ENCODE data around the gene SEMA4A. TPM values are rescaled to one million over a fixed set of nuclear protein-coding genes. Genes with fewer than 3 reads are reported as not detected.

Gene SEMA4A
- total RNA-seq, 2 experiments from 2014 or later, result 77.8 to 196 TPM

DNA sequence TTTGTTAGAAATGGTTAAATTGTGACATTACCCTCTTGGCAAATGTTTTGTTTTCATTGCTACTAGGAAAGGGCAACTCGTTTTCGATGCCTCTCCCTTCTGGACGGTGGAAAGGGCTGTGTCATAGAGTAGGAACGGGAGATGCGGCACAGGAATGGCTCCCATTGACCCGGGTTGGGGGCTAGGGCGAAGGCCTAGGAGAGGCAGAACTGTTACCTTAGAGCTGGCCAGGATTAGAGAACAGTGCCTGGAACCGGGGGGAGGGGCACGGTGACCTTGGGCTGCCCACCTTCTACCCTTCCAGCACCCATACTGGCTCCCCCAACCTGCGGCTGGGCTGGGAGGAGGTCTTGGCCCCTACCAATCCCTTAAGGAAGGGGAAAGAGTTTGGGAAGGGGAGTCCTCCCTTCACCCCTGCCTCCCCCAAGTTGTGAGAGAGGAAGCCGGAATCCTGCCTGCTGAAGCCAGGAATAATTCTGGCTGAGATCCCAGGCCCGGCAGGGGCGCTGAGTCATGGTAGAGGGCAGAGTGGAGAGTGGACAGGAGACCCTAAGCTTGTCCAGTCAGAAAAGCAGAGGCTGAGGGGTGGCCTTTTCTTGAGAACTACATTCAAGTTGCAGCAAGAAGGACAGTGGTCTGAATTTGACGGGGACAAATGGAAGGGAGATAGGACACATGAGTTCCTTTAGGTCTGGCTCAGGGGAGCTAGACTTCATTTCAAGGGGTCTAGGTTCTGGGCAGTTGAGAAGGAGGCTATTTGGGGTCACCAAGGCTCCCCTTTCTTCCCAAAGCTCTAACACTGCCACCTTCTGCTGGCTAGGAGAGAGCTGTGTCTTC is 30.6 kb upstream of the SEMA4A start:
- Histone ChIP-seq H2AFZ (ENCODE audit: low read length) (no peak overlapping the region), H3K4me1 (ENCODE audit: insufficient read depth, low read length, poor library complexity, severe bottlenecking) (peaks cover 21% of the 10 kb centered on the region), H3K9me2 (ENCODE audit: insufficient read depth, low read length) (no peaks in the 10 kb centered on the region), H3K79me2 (ENCODE audit: insufficient read depth, low read depth, low read length) (no peaks in the 10 kb centered on the region), H3K27ac (ENCODE audit: low read depth, low read length, poor library complexity, severe bottlenecking) (no peak overlapping the region), H3K36me3 (ENCODE audit: insufficient read depth, low read length) (no peaks in the 10 kb centered on the region), H4K20me1 (ENCODE audit: insufficient read depth, low read length) (no peaks in the 10 kb centered on the region), H3K4me3 (ENCODE audit: low read depth, low read length, poor library complexity, severe bottlenecking) (no peak overlapping the region), H3K9me3 (ENCODE audit: low read length) (no peaks in the 10 kb centered on the region), H3K4me2 (ENCODE audit: low read length) (no peak overlapping the region)
- no TSS peak for BruUV-seq (replicated peaks)
- ChIA-PET CTCF (ENCODE audit: unreplicated experiment) (interaction anchor here (0.5 kb wide), 1 partner anchor 35 kb away, joined by 3 read pairs; no protein-coding TSS in a partner anchor), POLR2A (interaction anchor here (1.1 to 1.5 kb wide), 2 partner anchors 16 to 25 kb away, joined by 4 to 5 read pairs; no protein-coding TSS in a partner anchor)
- TF ChIP-seq, protein P1, sequence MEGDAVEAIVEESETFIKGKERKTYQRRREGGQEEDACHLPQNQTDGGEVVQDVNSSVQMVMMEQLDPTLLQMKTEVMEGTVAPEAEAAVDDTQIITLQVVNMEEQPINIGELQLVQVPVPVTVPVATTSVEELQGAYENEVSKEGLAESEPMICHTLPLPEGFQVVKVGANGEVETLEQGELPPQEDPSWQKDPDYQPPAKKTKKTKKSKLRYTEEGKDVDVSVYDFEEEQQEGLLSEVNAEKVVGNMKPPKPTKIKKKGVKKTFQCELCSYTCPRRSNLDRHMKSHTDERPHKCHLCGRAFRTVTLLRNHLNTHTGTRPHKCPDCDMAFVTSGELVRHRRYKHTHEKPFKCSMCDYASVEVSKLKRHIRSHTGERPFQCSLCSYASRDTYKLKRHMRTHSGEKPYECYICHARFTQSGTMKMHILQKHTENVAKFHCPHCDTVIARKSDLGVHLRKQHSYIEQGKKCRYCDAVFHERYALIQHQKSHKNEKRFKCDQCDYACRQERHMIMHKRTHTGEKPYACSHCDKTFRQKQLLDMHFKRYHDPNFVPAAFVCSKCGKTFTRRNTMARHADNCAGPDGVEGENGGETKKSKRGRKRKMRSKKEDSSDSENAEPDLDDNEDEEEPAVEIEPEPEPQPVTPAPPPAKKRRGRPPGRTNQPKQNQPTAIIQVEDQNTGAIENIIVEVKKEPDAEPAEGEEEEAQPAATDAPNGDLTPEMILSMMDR (conservative IDR thresholded peaks at IDR 0.05; ENCODE audit: low read length), result no peak
- no peak for TF ChIP-seq EZH2phosphoT487 (IDR thresholded peaks at IDR 0.05; ENCODE audit: borderline replicate concordance, low read depth, low read length)
- DNase-seq (ENCODE audit: low spot score), result no peak
- intact Hi-C loops (cut with micrococcal nuclease; ENCODE audit: unreplicated experiment), result loop anchor here (10.0 kb wide), 1 partner anchor 322 kb away; no protein-coding TSS in a partner anchor

DNA sequence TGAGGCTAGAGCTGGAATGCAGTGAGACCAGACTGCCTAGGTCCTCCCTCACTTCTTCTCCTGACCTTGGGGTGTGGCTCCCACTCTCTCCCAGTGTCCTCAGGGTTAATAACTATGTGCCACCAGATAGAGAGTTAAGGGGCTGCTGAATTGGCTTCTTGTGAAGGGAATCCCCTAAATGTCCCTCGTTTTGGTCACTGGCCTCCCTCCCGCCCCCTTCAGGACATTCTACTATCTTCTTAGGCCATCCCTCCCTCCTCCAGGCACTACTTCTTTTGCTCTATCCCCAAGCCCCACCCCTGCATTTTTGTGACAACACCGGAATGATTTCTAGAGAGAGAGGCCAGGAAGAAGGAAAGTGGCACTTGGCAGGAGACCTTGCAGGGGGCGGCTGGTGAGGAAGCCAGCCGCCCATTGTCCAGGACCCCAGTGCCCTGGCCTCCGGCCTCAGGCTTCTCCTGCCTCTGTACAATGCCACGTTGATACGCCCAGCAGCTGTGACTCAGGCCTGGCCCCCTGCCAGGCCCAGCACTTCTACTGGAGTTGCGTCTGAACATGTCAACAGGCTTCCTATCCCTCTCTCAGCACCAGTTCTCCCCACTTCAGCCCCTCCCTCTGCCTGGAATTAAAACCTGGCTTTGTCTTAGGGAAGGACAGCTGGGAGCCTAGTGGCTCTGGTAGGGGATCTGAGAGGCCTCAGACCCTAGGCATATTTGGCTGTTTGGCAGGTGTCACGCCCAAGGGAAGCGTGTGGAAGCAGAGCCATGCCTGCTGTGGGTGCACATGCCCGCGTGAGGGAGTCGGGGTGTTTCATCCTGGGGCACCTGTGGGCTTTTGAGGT is 29.8 kb upstream of the SEMA4A start:
- intact Hi-C loops (cut with micrococcal nuclease; ENCODE audit: unreplicated experiment), result loop anchor here (10.0 kb wide), 1 partner anchor 321 kb away; no protein-coding TSS in a partner anchor
- H3K9me3 ChIP-seq (ENCODE audit: low read length), result no peaks in the 10 kb centered on the region
- H2AFZ ChIP-seq (ENCODE audit: low read length), result no peak overlapping the region
- no peak overlapping the region for H3K4me3 ChIP-seq (ENCODE audit: low read depth, low read length, poor library complexity, severe bottlenecking)
- H4K20me1 ChIP-seq (ENCODE audit: insufficient read depth, low read length), result no peaks in the 10 kb centered on the region
- no peaks in the 10 kb centered on the region for H3K79me2 ChIP-seq (ENCODE audit: insufficient read depth, low read depth, low read length)
- H3K4me1 ChIP-seq (ENCODE audit: insufficient read depth, low read length, poor library complexity, severe bottlenecking), result peaks cover 25% of the 10 kb centered on the region
- BruUV-seq (replicated peaks), result no TSS peak
- H3K36me3 ChIP-seq (ENCODE audit: insufficient read depth, low read length), result no peaks in the 10 kb centered on the region
- H3K4me2 ChIP-seq (ENCODE audit: low read length), result no peak overlapping the region
- no peak overlapping the region for H3K27ac ChIP-seq (ENCODE audit: low read depth, low read length, poor library complexity, severe bottlenecking)
- ChIA-PET CTCF (ENCODE audit: unreplicated experiment) (no interaction called here), POLR2A (interaction anchor here (0.6 kb wide), 1 partner anchor 77 kb away, joined by 10 read pairs; no protein-coding TSS in a partner anchor)
- H3K9me2 ChIP-seq (ENCODE audit: insufficient read depth, low read length), result no peaks in the 10 kb centered on the region
- no peak for DNase-seq (ENCODE audit: low spot score)
- no peak for TF ChIP-seq EZH2phosphoT487 (IDR thresholded peaks at IDR 0.05; ENCODE audit: borderline replicate concordance, low read depth, low read length)
- TF ChIP-seq, protein P1 (conservative IDR thresholded peaks at IDR 0.05; ENCODE audit: low read length), result peak; percentile 42; the same call in 1 of the 2 replicates
